K562 (cell line): ENCODE data around the gene TACR2. TPM values are rescaled to one million over a fixed set of nuclear protein-coding genes. Genes with fewer than 3 reads are reported as not detected.

Source experiments
- ATF7 ChIP-seq: fragments of 450-650 bp; IDR thresholded peaks from 2 replicates; pipeline ENCODE4 v1.7.1; 2014; ENCODE audit warnings: mild to moderate bottlenecking, moderate library complexity
- BDP1 ChIP-seq: IDR thresholded peaks from 3 replicates; pipeline ENCODE4 v1.6.1; 2011; ENCODE audit not compliant: insufficient read length, insufficient read depth
- CREBBP ChIP-seq: IDR thresholded peaks from one replicate; pipeline ENCODE4 v1.6.1; 2012; ENCODE audit warnings: low read depth, mild to moderate bottlenecking, control low read depth, inconsistent platforms, low read length
- HMG20B ChIP-seq: fragments of 250-450 bp; sonication (Bioruptor Pico); IDR thresholded peaks from 2 replicates; pipeline ENCODE4 v1.5.0; 2021; ENCODE audit warnings: mild to moderate bottlenecking
- KDM5B ChIP-seq: fragments of 200-600 bp; sonication (generic); IDR thresholded peaks from 2 replicates; pipeline ENCODE4 v1.6.1; 2012; ENCODE audit warnings: low read depth, mild to moderate bottlenecking, moderate library complexity, low read length, control low read depth, inconsistent platforms; ENCODE audit not compliant: insufficient replicate concordance
- MAFF ChIP-seq: IDR thresholded peaks from 2 replicates; pipeline ENCODE4 v1.6.1; 2012; ENCODE audit warnings: low read length, improper control_type of control experiment
- NFE2L1 ChIP-seq: fragments of 450-650 bp; IDR thresholded peaks from 2 replicates; pipeline ENCODE4 v1.6.1; 2016; ENCODE audit warnings: missing genetic modification characterization, low read depth, mild to moderate bottlenecking, missing compliant biosample characterization, moderate library complexity, borderline replicate concordance
- NFIC ChIP-seq: fragments of 450-650 bp; IDR thresholded peaks from 2 replicates; pipeline ENCODE4 v1.6.1; 2017; ENCODE audit warnings: mild to moderate bottlenecking, inconsistent platforms
- NRF1 ChIP-seq, 2 experiments: fragments of 450-650 bp; IDR thresholded peaks in 1 of 2; conservative IDR thresholded peaks in 1 of 2; 2 replicates each; pipeline ENCODE4 v1.6.1; 2014; ENCODE audit warnings: mild to moderate bottlenecking in 2 of 2
- RNF2 ChIP-seq: sonication (generic); IDR thresholded peaks from 2 replicates; pipeline ENCODE4 v1.6.1; 2016
- RUNX1 ChIP-seq: sonication (generic); IDR thresholded peaks from 2 replicates; pipeline ENCODE4 v1.6.1; 2016; ENCODE audit warnings: antibody characterized with exemption, low read depth
- SIX5 ChIP-seq, 2 experiments: IDR thresholded peaks; 2 replicates each; pipeline ENCODE4 v1.6.1; 2011; ENCODE audit warnings: low read length in 2 of 2, borderline replicate concordance in 1 of 2, low read depth in 1 of 2, mild to moderate bottlenecking in 1 of 2, moderate library complexity in 1 of 2; ENCODE audit not compliant: insufficient read depth in 1 of 2
- TFAM ChIP-seq: fragments of 250-450 bp; sonication (Bioruptor Pico); conservative IDR thresholded peaks from 2 replicates; pipeline ENCODE4 v1.5.0; 2021; ENCODE audit warnings: mild to moderate bottlenecking, moderate library complexity
- ZBED1 ChIP-seq: IDR thresholded peaks from 2 replicates; pipeline ENCODE4 v1.6.1; 2014
- ZBTB34 ChIP-seq: fragments of 250-450 bp; sonication (Bioruptor Pico); IDR thresholded peaks from 2 replicates; pipeline ENCODE4 v1.8.0; 2021; ENCODE audit warnings: mild to moderate bottlenecking, moderate library complexity
- ZNF217 ChIP-seq: sonication (generic); formaldehyde crosslinking; IDR thresholded peaks from 2 replicates; pipeline ENCODE4 v1.8.0; 2022; ENCODE audit warnings: mild to moderate bottlenecking, missing genetic modification reagents
- ZNF445 ChIP-seq: fragments of 250-450 bp; sonication (Bioruptor Pico); IDR thresholded peaks from 2 replicates; pipeline ENCODE4 v1.4.0; 2020; ENCODE audit warnings: low read depth, mild to moderate bottlenecking, moderate library complexity
- ZNF707 ChIP-seq: fragments of 250-450 bp; sonication (Bioruptor Pico); conservative IDR thresholded peaks from 2 replicates; pipeline ENCODE4 v1.8.0; 2022; ENCODE audit warnings: inconsistent platforms, mild to moderate bottlenecking, moderate library complexity
- ZNF75A ChIP-seq: fragments of 450-650 bp; formaldehyde crosslinking; IDR thresholded peaks from 2 replicates; pipeline ENCODE4 v1.4.0; 2020; ENCODE audit warnings: mild to moderate bottlenecking
- ZNF764 ChIP-seq: fragments of 250-450 bp; sonication (Bioruptor Pico); IDR thresholded peaks from 2 replicates; pipeline ENCODE4 v1.4.0; 2020; ENCODE audit warnings: low read depth, mild to moderate bottlenecking, moderate library complexity
- polyA plus RNA-seq, 8 experiments: library from polyadenylated mRNA; depleted of rRNA in 4 of 8; stranded (reverse) in 5 of 8; unstranded in 3 of 8; fragments of >200 nt; fragmentation: Nextera tagmentation in 2 of 8; fragmentation: Illumina TruSeq in 1 of 8; extraction: Ambion mirVana in 2 of 8; extraction: Trizol in 1 of 8; gene quantifications; 2 replicates each; pipeline versions ENCODE4 v1.2.1 to v1.2.3, GENCODE V29; 2011 to 2014; ENCODE audit warnings: inconsistent platforms in 1 of 8, missing spikeins in 1 of 8
- total RNA-seq, 7 experiments: library from RNA; depleted of rRNA in 6 of 7; stranded (reverse); fragments of >200 nt in 6 of 7; fragmentation: Illumina TruSeq in 2 of 7; extraction: Trizol in 2 of 7; gene quantifications; 2 replicates each; pipeline versions ENCODE4 v1.2.1 to v1.2.3, GENCODE V29; 2011 to 2021; ENCODE audit warnings: low replicate concordance in 1 of 7
- TF ChIP-seq, protein P1 (sequence below): fragments of 450-650 bp; IDR thresholded peaks from 2 replicates; pipeline ENCODE4 v1.6.1; 2017; ENCODE audit warnings: antibody characterized with exemption, mild to moderate bottlenecking
- TF ChIP-seq, protein P2 (sequence below): fragments of 250-450 bp; sonication (Bioruptor Pico); IDR thresholded peaks from 2 replicates; pipeline ENCODE4 v1.8.0; 2022; ENCODE audit warnings: moderate library complexity, mild to moderate bottlenecking, inconsistent platforms

The TACR2 gene
- total and polyA plus RNA-seq, 9 of the 15 experiments (the other 6 are each of a cell fraction or from before 2014, with no cell fraction given): not detected

GRCh38 chr10:69389827-69390490, 26.8 kb downstream of the TACR2 start (continued):
- TF ChIP-seq, protein P1, sequence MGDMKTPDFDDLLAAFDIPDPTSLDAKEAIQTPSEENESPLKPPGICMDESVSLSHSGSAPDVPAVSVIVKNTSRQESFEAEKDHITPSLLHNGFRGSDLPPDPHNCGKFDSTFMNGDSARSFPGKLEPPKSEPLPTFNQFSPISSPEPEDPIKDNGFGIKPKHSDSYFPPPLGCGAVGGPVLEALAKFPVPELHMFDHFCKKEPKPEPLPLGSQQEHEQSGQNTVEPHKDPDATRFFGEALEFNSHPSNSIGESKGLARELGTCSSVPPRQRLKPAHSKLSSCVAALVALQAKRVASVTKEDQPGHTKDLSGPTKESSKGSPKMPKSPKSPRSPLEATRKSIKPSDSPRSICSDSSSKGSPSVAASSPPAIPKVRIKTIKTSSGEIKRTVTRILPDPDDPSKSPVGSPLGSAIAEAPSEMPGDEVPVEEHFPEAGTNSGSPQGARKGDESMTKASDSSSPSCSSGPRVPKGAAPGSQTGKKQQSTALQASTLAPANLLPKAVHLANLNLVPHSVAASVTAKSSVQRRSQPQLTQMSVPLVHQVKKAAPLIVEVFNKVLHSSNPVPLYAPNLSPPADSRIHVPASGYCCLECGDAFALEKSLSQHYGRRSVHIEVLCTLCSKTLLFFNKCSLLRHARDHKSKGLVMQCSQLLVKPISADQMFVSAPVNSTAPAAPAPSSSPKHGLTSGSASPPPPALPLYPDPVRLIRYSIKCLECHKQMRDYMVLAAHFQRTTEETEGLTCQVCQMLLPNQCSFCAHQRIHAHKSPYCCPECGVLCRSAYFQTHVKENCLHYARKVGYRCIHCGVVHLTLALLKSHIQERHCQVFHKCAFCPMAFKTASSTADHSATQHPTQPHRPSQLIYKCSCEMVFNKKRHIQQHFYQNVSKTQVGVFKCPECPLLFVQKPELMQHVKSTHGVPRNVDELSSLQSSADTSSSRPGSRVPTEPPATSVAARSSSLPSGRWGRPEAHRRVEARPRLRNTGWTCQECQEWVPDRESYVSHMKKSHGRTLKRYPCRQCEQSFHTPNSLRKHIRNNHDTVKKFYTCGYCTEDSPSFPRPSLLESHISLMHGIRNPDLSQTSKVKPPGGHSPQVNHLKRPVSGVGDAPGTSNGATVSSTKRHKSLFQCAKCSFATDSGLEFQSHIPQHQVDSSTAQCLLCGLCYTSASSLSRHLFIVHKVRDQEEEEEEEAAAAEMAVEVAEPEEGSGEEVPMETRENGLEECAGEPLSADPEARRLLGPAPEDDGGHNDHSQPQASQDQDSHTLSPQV: peak; percentile 2; the same call in 1 of the 2 replicates
- TF ChIP-seq CREBBP (no peak), TFAM (CRISPR knock-in tag) (no peak), HMG20B (no peak), ZNF217 (CRISPR knock-in tag) (no peak), NRF1 (conservative IDR thresholded peaks at IDR 0.05 in 1 of 2, IDR thresholded peaks at IDR 0.05 in 1 of 2) (no peak), ZBTB34 (CRISPR knock-in tag) (no peak), ZNF707 (CRISPR knock-in tag) (no peak), RUNX1 (no peak), ATF7 (no peak), ZBED1 (no peak), ZNF764 (CRISPR knock-in tag) (no peak), RNF2 (no peak), BDP1 (no peak), ZNF75A (CRISPR knock-in tag) (no peak), ZNF445 (CRISPR knock-in tag) (no peak), NFIC (no peak), NFE2L1 (no peak), MAFF (peak; percentile 31; the same call in 1 of the 2 replicates), KDM5B (no peak), SIX5 (IDR thresholded peaks at IDR 0.05; ENCODE audit: borderline replicate concordance in 1 of 2, insufficient read depth in 1 of 2, low read depth in 1 of 2, low read length in 2 of 2) (no peak)
- TF ChIP-seq, protein P2, sequence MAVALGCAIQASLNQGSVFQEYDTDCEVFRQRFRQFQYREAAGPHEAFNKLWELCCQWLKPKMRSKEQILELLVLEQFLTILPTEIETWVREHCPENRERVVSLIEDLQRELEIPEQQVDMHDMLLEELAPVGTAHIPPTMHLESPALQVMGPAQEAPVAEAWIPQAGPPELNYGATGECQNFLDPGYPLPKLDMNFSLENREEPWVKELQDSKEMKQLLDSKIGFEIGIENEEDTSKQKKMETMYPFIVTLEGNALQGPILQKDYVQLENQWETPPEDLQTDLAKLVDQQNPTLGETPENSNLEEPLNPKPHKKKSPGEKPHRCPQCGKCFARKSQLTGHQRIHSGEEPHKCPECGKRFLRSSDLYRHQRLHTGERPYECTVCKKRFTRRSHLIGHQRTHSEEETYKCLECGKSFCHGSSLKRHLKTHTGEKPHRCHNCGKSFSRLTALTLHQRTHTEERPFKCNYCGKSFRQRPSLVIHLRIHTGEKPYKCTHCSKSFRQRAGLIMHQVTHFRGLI (CRISPR knock-in tag): no peak
